Body of pancreas (tissue), 4 donors: ENCODE results near the gene KATNAL2.

ENCODE experiments used
- POLR2A ChIP-seq, 3 donors: fragments of 450-650 bp; IDR thresholded peaks; one replicate each; pipeline ENCODE4 v1.6.1; 2016; ENCODE audit warnings: antibody characterized with exemption in 3 of 3, mild to moderate bottlenecking in 2 of 3
- TF ChIP-seq, protein P1 (sequence below), 7 experiments: fragments of 450-650 bp in 4 of 7; fragments of 200-600 bp in 3 of 7; sonication (generic) in 3 of 7; IDR thresholded peaks; one replicate each; pipeline ENCODE4 v1.5.1; 2016 to 2019; ENCODE audit warnings: antibody characterized with exemption in 7 of 7

DNA sequence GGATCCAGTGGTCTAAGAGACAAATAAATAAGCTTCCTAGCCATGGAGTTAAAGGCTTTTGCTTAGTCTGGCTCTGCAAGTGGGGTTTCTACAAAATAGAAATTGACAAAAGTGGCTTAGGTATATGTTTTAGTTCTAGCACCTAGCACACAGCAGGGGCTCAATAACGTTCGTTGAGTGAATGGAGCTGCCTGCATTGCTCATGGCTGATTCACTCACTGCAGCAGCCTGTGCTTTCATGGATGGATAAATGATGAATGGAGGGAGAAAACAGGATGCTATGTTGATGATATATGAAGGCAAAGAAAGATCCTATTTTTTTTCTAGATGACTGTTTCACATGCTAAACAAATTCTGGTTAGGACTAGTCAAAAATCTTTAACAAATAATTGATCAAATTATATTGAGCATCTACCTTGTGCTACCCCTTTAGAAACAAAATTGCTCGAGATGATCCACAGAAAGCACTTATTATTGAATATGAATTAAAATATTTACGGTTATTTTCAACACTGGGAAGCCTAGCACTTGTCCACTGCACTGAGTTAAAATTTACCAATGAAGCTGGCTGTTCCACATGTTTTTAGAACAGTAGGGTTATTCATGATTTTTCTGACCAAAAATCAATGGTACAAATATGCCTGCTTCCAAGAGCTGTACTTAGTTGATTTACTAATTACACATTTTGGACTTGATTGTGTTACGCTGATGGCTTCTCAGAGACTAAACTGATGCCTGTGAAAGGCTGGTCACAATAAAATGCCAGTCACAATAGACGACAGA lies 193.3 kb downstream of the KATNAL2 start:
- TF ChIP-seq, protein P1, sequence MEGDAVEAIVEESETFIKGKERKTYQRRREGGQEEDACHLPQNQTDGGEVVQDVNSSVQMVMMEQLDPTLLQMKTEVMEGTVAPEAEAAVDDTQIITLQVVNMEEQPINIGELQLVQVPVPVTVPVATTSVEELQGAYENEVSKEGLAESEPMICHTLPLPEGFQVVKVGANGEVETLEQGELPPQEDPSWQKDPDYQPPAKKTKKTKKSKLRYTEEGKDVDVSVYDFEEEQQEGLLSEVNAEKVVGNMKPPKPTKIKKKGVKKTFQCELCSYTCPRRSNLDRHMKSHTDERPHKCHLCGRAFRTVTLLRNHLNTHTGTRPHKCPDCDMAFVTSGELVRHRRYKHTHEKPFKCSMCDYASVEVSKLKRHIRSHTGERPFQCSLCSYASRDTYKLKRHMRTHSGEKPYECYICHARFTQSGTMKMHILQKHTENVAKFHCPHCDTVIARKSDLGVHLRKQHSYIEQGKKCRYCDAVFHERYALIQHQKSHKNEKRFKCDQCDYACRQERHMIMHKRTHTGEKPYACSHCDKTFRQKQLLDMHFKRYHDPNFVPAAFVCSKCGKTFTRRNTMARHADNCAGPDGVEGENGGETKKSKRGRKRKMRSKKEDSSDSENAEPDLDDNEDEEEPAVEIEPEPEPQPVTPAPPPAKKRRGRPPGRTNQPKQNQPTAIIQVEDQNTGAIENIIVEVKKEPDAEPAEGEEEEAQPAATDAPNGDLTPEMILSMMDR (IDR thresholded peaks at IDR 0.05): no peak
- TF ChIP-seq POLR2A (IDR thresholded peaks at IDR 0.05): no peak
